ENCODE measurements around the gene ADAP2. TPM values are rescaled to one million over a fixed set of nuclear protein-coding genes. Genes with fewer than 3 reads are reported as not detected.

Gene ADAP2
- total RNA-seq, 1 donor from 2014 or later: 12.5 TPM

DNA sequence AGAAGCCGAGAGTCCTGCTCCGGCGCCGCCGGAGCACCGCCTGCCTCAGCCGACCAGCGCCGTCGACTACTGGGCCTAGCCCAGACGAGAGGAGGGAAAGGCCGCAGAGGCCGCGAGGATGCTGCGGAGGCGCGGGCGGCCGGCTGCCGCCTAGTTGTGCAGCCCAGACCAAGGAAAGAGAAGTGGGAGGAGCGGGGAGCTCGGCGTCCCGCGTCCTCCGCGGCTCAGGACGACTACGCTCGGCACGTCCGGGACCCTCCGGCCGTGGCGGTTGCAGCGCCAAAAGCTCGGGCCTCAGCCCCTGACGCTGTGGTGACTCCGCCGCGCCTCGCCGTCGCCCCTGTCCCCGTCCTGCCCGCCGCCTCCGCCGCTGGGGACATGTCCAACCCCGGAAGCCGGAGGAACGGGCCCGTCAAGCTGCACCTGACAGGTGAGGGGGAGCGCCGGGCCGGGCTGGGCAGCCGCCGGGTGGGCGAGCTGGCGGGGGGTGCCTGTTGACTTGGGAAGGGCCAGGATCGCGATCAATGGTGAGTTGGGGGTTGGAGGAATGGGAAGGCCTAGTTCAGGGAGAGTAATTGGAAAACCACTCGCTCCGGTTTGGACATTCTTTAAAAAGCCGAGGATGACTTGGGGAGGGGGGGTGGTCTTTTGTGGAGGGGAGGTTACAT lies 86.8 kb downstream of the ADAP2 start:
- Histone ChIP-seq H3K27ac (peak overlapping the region; percentile 97), H3K36me3 (peaks cover 0 to 4% of the 10 kb centered on the region in 2 donors), H3K27me3 (no peaks in the 10 kb centered on the region), H3K4me3 (peak overlapping the region; percentile 80), H3K4me1 (peaks cover 0 to 12% of the 10 kb centered on the region in 2 donors), H3K9me3 (no peaks in the 10 kb centered on the region)
- TF ChIP-seq, protein P1, sequence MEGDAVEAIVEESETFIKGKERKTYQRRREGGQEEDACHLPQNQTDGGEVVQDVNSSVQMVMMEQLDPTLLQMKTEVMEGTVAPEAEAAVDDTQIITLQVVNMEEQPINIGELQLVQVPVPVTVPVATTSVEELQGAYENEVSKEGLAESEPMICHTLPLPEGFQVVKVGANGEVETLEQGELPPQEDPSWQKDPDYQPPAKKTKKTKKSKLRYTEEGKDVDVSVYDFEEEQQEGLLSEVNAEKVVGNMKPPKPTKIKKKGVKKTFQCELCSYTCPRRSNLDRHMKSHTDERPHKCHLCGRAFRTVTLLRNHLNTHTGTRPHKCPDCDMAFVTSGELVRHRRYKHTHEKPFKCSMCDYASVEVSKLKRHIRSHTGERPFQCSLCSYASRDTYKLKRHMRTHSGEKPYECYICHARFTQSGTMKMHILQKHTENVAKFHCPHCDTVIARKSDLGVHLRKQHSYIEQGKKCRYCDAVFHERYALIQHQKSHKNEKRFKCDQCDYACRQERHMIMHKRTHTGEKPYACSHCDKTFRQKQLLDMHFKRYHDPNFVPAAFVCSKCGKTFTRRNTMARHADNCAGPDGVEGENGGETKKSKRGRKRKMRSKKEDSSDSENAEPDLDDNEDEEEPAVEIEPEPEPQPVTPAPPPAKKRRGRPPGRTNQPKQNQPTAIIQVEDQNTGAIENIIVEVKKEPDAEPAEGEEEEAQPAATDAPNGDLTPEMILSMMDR (IDR thresholded peaks at IDR 0.05): no peak
- intact Hi-C loops (cut with DNase I): loop anchor here (2.0 kb wide), 1 partner anchor 38 kb away; the partner anchor contains the start of gene RNF135
- peak in 1 of 2 donors; percentile 74 for DNase-seq (ENCODE audit: low spot score in 2 of 2)

Other genes with a start within 250 kb of the ADAP2 start
- gene CRLF3, start 97.3 kb upstream of the ADAP2 start, total RNA-seq: 10.0 TPM
- under 0.01 TPM for gene ATAD5, start 90.0 kb upstream of the ADAP2 start, total RNA-seq
- gene TEFM, start 15.7 kb upstream of the ADAP2 start, total RNA-seq: 0.43 TPM
- gene RNF135, start 49.1 kb downstream of the ADAP2 start, total RNA-seq: 4.6 TPM
- gene NF1, start 173.0 kb downstream of the ADAP2 start, total RNA-seq: 25.0 TPM